Stimulated activated CD8-positive, alpha-beta memory T cell treated with anti-CD3 and anti-CD28 coated beads, Interleukin-4, amount 100 ng/mL, for 48 hours (primary cell): Measurements from ENCODE around the gene RNF40.
"Not testable (repeated sequence)": the region's sequence is repeated elsewhere in the genome, so short reads cannot be mapped to it uniquely, and the experiment has no call there.

Experiments used
- DNase-seq: peaks from one replicate; pipeline ENCODE4 v3.0.0-alpha.2; 2020

The RNF40 gene

GRCh38 chr16:30785126-30786106 lies 23.3 kb downstream of the RNF40 start:
- DNase-seq = no peak

DNA sequence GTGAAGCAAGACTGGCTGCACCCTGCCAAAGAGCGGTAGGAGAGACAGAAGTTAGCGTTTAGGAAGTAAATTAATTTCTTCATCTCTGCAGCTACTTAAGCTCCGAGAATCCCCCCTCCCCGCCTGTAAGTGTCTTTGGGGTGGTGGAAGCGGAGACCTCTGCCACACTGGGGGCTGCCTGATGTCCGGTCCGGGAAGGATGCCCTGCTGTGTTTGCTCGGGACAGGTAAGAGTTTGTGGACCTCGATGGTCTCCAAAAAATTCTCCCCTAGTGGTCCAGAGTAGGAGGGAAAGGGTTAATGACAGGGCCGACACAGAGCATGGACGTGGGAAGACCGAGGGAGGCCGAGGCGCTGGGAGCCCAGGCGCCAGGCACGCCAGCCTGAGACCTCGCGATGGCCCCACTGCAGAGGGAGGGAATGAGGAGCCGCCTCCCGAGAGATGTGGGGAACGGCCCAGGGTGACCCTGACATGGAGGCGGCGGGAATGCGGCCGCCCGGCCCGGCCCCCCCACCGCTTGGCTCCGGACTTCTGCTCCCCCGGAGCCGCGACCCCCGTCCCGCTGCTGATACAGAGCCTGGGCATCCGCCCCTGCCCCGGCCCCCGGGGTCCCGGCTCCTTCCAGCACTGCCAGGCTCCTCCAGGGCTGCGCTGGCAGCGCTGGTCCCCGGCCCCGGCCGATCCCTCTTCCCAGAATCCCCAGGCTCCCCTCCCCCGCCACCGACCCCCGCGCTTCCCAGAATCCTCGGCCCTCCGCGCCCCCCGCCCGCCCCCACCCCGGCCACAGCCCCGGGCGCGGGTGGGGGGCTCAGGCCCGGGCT lies 24.2 kb downstream of the RNF40 start:
- no peak for DNase-seq

DNA sequence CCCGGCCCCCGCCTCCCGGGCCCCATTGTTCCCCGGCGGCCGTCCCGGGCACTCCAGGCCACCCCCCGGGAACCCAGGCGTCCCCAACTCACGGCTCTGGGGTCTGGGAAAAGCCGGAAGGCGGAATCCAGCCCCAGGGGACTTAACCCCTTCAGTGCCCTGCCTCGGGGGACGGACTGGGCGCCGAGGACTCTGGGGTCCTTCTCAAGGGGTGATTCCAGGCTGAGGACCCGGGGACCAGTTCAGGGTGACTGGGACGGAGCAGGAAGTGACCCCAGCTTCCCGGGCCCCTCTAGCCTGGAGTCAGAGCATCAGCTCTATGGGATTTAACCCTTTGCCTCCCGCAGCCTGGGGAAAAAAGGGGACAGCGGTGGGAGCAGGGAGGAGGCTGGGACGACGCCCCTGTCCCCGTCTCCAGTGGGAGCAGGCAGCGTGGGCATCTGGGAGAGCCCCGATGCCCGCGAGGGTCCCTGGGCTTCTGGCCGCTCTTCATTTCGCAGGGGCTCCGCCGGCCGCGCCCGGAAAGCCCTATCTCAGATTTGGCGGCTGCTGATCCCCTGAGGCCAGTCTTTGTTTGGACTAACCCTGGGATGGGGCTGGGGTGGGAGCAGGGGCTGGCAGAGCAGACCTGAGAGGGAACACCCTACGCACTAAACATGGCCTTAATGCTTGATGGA lies 25.0 kb downstream of the RNF40 start, which contains the start of gene ZNF629:
Gene ZNF629 (minus strand): TSS at position 270 of the 677 bp plus-strand sequence. CDS start 2,723 bp downstream, outside the sequence.
- peak; percentile 55 for DNase-seq

DNA sequence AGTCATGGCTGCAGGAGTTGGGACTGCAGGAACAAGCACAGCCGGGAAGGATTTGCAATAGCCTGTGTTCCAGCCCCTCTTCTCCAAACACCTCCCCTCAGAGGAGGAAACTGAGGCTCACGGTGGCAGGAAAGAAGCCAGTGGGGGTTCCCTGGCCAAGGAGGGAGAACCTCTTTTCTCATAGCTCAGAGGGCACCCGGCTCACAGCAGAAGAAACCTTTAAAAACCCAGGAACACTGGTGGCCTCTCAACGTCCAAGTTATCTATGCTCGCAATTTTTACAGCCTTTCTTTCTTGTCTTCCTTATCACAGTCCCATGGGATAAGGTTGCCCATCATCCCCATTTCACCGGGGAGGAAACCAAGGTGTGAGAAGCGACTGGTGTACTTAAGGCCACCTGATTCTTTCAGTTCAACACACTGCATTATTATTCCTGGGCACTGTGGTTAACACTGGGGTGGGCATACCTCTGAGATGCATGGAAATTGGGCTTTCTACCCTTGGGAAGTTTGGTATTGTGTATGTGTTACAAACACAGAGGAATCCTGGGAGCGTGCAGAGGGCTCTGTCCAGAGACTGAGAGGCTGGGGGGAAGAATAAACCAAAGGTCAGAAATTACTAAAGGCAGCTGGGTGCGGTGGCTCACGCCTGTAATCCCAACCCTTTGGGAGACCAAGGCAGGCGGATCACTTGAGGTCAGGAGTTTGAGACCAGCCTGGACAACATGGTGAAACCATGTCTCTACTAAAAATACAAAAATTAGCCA lies 25.7 kb downstream of the RNF40 start:
- no peak for DNase-seq

- no peak for DNase-seq
Observed at GRCh38 chr16:30793508-30794069, 31.5 kb downstream of the RNF40 start.

DNA sequence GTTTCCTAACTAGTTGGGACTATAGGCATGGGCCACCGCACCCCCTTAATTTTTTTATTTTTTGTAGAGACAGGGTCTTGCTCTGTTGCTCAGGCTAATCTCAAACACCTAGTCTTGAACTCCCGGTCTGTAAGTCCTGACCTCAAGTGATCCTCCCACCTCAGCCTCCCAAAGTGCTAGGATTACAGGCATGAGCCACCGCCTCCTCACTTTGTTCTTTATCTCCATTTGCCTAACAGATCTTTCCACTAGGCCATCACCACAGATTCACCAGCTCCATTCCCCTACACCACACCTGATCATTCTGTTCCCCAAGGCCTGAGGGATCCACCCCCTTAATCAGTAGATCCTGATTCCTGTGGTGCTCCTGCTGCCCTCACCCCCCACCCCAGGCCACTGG lies 32.5 kb downstream of the RNF40 start:
- DNase-seq = no peak

DNA sequence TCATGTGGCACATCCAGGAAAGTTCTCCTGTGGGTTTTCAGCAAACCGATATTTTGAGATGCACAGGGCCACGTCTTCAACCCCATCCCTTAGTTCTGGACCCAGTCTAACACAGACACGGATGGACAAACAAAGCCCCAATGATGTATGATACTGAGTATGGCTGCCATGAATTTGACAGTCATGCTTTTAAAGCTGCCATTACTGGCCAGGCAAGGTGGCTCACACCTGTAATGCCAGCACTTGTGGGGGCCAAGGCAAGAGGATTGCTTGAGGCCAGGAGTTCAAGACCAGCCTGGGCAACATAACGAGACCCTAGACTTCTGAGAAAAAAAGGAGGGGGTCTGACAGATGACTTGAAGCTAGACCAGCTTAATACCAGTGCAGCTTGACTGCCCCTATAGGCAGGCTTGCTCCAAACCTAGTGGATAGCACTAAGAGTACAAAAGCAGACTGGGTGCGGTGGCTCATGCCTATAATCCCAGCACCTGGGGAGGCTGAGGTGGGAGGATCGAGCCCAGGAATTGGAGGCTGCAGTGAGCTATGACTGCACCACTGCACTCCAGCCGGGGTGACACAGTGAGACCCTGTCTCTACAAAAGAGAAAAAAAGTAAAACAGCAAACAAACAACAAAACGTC lies 35.7 kb downstream of the RNF40 start:
- no peak for DNase-seq

- DNase-seq = no peak
Observed at GRCh38 chr16:30802936-30803335, 40.8 kb downstream of the RNF40 start.

- DNase-seq = no peak
Observed at GRCh38 chr16:30805056-30805369, 42.9 kb downstream of the RNF40 start.

- DNase-seq = peak; percentile 61
Observed at GRCh38 chr16:30805370-30806169, 43.4 kb downstream of the RNF40 start.

- DNase-seq = no peak
Observed at GRCh38 chr16:30808146-30808545, 46.0 kb downstream of the RNF40 start.

DNA sequence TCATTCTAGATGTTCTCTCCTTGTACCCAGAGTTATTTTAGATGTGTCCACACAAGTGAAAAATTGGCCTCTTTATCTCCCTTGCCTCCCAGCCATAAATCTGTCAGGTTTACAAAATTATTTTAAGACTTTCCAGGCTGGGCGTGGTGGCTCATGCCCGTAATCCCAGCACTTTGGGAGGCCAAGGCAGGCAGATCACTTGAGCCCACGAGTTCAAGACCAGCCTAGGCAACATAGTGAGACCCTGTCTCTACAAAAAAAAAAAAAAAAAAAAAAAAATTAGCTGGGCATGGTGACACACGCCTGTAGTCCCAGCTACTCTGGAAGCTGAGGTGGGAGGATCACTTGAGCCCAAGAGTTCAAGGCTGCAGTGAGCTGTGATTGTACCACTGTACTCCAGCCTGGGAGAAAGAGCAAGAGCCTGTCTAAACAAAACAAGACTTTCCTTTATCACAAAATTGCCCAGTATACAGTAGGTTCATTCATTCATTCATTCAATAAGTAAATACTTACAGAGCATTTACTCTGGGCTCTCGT lies 46.8 kb downstream of the RNF40 start:
- DNase-seq = not testable (repeated sequence)

- not testable (repeated sequence) for DNase-seq
Observed at GRCh38 chr16:30809675-30810074, 47.6 kb downstream of the RNF40 start.

- DNase-seq = no peak
Observed at GRCh38 chr16:30813821-30814189, 51.7 kb downstream of the RNF40 start.

DNA sequence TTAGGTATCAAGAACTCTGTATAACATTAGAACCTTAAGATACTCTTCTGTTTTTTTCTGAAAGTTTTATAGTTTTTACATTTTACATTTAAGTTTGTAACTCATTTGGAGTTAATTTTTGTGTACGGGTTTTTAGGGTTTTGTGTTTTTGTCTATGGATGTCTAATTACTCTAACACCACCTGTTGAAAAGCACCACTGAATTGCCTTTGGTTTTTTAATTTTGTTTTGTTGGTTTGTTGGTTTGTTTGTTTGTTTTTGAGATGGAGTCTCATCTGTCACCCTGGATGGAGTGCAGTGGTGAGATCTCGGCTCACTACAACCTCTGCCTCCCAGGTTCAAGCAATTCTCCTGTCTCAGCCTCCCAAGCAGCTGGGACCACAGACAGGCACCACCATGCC lies 54.6 kb downstream of the RNF40 start:
- DNase-seq = no peak

GRCh38 chr16:30820952-30821421 lies 58.9 kb downstream of the RNF40 start:
- DNase-seq = no peak

GRCh38 chr16:30821441-30821840 lies 59.3 kb downstream of the RNF40 start:
- not testable (repeated sequence) for DNase-seq

GRCh38 chr16:30821891-30822290 lies 59.8 kb downstream of the RNF40 start:
- DNase-seq = no peak
